GM21515 (cell line): Measurements from ENCODE around the gene PDSS2.
"Not testable (repeated sequence)": the region's sequence is repeated elsewhere in the genome, so short reads cannot be mapped to it uniquely, and the experiment has no call there.

Source experiments
- ATAC-seq: cut with Tn5 transposase; IDR thresholded peaks from one replicate; pipeline ENCODE4 v1.9.1; 2021; ENCODE audit not compliant: unreplicated experiment

The PDSS2 gene

DNA sequence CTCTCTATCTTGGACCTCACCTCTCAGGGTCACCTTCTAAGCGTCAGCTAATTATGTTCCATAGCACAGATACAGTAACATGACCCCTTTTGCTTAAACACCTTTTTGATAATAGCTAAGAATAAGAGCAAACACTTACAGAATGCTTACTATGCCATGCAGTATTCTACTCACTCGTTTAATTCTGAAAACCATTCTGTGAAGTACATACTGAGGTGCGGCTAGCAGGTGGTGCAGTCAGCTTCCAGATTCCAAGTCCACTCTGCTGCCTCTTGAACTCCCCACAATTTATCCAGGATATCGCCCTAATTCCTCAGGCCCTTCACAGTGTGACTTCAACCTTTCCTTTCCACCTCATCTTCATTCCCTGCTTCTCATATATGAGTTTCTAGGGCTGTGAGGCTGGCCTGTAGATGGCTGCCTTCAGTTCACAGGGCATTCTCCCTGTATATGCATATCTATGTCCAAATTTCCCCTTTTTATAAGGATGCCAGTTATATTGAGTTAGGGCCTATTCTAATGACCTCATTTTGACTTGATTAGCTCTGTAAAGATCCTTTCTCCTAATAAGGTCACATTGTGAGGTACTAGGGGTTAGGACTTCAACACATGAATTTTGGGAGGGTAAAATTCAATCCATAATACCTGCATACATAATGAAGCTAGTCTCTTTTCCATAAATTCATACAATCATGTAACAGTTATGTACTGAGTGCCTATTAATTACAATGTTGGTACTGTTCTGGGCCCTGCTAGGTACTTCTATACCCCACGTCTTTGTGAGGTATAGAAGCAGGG is 130.1 kb downstream of the PDSS2 start:
- no peak for ATAC-seq

DNA sequence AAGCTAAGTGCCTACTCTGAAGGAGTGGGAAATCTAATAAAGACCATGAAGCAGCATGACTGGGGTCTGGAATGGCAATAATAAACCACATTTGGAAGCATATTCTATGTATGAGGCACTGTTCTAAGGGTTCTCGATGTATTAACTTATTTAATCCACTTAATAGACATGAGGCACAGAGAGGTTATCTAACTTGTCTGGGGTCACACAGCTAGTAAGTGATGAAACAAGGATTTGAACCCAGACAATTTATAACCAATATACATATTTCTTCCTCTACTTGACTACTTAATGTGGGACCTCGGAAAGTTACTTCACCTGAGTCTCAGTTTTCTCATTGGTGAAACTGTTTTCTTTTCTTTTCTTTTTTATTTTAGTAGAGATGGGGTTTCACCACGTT is 131.3 kb downstream of the PDSS2 start:
- ATAC-seq = no peak

DNA sequence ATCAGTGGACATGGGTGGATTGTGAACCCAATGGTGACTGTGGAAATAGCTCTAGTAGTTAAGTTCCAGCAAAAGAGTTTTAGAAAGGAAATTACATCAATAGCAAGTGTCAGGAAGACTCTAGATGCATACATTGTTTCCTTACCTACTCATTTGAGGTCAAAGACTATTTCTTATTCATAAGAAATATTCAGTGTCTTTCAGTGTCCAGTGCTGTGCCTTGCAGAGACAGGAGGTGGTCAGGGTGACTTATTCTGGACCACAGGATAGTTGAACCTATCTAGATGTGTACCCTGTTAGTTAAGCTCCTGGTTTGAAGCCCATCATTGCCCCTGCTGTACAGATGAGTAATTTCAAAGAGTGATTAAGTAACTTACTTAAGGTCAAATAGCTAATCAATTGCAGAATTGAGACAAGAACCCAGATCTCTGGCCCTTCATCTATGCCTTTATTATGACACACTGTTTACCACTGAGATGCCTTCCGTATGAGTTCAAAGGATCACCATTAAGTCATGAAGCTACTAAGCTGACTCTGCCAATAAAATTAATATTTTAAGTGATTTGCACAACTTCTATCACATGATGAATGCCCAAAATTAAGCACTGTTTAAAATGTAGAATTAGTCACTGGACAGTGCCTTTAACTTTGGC is 136.1 kb downstream of the PDSS2 start:
- ATAC-seq = no peak

DNA sequence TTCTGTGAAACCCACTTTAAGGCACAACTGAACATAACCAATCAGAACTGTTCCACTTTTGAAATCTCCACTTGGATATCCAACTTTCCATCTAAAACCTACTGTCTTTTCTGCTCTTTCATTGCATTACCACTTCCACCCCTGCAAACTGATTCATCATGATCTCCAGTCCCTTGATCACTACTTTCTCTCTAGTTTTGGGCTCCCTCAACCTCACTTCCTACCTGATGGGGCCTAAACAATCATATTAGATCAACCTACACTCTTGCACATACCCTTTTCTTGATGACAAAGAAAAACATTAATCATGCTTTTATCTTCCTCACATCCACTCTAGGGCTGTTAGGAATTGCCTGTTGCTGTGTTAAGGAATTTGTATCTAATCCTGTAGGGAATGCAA is 137.6 kb downstream of the PDSS2 start:
- no peak for ATAC-seq

GRCh38 chr6:107319906-107320530 is 139.3 kb downstream of the PDSS2 start:
- no peak for ATAC-seq

- peak; percentile 86 for ATAC-seq
Observed at GRCh38 chr6:107318100-107318736, 141.1 kb downstream of the PDSS2 start.

DNA sequence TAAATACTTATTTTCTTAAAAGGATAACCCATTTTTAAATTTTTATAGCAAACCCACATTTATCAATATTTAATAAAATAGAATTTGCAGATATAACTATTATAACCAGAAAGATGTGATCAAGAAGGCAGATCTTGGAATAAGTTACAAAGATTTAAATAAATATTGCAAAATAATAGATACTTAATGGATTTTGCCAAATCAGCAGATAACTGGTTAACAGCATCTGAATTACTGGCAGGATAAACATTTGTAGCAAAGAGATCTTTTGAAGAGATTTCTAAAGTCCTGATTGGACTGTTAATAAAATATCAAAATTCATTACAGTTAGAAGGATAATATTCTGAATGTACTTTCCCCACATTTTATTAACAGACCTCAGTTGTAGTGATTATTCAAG is 144.2 kb downstream of the PDSS2 start:
- ATAC-seq = no peak

GRCh38 chr6:107314531-107314939 is 144.8 kb downstream of the PDSS2 start:
- no peak for ATAC-seq

DNA sequence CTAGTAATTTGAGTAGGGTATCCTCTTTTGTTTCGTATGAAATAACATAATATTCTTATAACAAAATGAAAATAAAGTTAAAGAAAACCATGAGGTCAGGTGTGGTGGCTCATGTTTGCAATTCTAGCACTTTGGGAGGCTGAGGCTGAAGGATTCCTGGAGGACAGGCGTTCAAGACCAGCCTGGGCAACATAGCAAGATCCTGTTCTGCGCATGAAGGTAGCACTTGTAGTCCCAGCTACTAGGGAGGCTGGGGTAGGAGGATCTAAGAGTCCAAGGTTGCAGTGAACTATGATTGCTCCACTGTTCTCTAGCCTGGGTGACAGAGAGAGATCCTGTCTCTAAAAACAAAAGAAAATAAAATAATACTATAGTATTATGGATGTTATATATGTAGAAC is 145.6 kb downstream of the PDSS2 start:
- ATAC-seq = no peak

DNA sequence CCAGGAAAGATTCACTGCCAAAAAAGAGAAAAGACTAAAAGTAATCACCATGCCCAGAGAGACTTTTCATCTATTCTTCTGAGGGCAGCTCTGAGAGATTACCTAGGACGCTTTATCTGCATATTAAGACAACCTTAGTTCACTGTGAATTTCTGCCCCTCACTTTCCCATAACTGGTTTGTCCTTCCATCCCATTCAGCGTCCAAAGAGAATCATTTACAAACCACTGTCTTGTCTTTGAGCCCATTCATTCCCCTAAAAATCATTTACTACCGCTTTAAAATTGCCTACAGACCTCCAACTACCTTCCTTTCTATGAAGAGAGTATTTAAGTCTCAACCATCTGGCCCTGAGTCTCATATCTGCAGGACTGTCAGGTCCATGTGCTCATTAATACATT is 149.0 kb downstream of the PDSS2 start:
- no peak for ATAC-seq

GRCh38 chr6:107308677-107309076 is 150.7 kb downstream of the PDSS2 start:
- no peak for ATAC-seq

DNA sequence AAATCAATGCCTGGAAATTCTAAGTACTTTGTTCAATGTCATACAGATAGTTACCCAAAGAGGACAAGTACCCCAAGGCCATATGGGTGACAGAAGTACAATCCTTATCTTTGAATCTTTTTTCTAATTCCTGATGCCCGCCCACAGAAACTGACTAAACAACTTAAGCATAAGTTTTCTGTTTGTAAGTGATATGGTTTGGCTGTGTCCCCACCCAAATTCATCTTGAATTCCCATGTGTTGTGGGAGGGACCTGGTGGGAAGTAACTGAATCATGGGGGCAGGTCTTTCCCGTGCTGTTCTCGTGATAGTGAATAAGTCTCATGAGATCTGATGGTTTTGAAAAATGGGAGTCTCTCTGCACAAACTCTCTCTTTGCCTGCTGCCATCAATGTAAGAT is 153.4 kb downstream of the PDSS2 start:
- ATAC-seq = not testable (repeated sequence)

DNA sequence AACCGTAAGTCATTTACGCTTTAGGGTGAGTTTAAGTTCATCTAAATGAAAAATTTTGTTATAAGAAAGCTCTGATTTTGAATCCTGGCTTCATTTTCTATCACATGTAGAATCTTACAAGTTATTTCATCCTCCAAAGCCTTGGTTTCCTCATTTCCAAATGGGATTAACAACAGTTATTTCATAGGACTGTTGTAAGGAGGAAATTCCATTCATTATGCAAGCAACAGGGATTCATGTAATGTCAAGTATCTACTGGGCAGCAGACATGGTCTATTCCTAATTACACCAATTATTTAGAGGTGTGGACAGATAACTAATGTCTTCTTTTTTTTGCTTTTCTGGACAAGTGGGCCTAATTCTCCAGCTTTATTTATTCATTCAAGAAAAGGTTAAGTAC is 154.0 kb downstream of the PDSS2 start:
- no peak for ATAC-seq

- no peak for ATAC-seq
Observed at GRCh38 chr6:107304421-107305025, 154.8 kb downstream of the PDSS2 start.

GRCh38 chr6:107293350-107293749 is 166.0 kb downstream of the PDSS2 start:
- ATAC-seq = no peak

DNA sequence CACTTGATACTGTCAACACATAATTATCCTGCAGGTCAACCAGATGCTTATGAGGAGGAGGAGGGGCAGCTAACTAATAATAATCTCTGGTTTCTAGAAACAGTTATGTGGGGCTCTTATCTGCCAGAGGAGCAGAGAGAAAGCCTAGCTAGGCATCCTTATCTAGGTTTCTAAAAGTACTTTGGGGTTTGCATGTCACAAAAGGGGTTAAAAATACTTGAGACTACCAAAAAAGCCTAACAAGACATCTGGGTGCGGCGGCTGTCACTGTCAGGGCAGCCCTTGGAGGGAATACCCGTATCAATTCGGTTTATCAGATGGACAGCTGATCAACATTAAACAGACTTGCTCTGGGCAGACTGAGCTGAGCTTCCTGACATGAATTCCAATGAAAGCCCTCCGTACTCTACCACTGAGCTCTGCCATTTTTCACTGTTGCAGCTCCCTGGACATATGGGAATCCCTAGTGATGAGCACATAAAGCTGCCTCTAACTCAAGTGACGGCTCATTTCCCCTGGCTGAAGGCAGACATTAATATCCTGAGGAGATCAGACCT is 166.6 kb downstream of the PDSS2 start:
- no peak for ATAC-seq

DNA sequence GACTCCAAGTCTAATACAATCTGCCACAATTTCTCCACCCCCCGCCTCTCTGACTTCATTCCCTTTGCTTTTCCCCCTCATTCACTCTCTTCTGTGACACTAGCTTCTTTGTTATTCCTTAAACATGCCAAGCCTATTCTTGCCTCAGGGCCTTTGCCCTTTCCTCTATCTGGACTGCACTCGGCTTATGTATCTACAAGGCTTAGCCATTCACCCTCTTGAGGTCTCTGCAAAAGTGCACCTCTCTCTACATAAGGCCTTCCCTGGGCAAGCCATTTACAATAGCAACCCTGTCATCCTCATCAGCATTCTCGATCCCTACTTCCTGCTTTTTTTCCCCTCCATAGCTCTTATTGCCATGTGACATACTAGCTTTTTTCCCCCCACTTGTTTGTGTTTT is 168.9 kb downstream of the PDSS2 start:
- no peak for ATAC-seq

- not testable (repeated sequence) for ATAC-seq
Observed at GRCh38 chr6:107289258-107289657, 170.1 kb downstream of the PDSS2 start.

DNA sequence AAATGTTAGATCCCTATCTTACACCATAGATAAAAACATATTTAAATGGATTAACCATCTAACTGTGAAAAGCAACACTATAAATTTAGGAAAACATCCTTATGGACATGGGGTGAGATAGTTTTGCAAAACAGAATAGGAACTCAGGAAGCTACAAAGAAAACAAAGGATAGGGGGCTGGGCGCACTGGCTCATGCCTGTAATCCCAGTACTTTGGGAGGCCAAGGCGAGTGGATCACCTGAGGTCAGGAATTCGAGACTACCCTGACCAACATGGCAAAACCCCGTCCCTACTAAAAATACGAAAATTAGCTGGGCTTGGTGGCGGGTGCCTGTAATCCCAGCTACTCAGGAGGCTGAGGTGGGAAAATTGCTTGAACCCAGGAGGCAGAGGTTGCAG is 173.7 kb downstream of the PDSS2 start:
- not testable (repeated sequence) for ATAC-seq

DNA sequence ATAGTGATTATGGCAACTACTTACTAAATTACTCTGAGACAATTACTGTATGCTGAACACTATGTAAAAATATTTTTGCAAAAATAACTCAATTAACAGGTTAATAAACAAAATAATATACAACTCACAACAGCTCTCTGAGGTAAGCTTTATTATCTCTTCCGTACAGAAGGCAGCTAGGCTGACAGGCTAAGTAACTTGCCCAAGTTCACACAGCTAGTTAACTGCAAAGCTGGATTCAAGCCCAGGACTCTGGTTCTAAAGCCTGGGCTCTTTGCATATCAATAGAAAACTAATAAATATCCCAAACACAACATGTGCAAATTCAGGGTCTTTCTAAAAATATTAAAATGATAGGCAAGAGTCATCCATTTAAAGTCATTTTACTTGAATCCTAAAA is 174.6 kb downstream of the PDSS2 start:
- no peak for ATAC-seq

DNA sequence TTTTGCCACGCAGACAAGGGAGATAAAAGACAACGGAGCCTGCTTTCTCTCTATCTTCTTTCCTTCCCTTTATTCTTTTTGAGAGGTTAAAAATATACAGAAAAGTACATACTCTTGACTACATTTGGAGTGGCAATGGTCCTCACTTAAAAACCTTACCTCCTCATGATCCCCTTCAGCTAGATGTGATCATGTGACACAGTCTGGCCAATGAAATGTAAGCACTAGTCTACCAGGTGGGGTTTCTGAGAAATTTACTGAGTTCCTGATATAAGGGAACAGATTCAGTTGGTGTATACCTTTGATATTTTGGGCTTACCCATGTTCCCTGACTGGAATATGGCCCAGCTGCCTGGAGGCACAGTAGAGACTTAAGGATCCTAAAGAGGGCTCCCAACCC is 178.6 kb downstream of the PDSS2 start:
- no peak for ATAC-seq
